GM12891 (cell line): Measurements from ENCODE around the gene PPP3R1.

ENCODE experiments used
- PAX5 ChIP-seq: IDR thresholded peaks from 2 replicates; pipeline ENCODE4 v1.6.1; 2011; ENCODE audit warnings: low read length, moderate library complexity, mild to moderate bottlenecking; ENCODE audit not compliant: insufficient read depth, severe bottlenecking
- POLR2A ChIP-seq: IDR thresholded peaks from 2 replicates; pipeline ENCODE4 v1.6.1; 2011; ENCODE audit warnings: low read depth, low read length, control low read depth
- POLR2AphosphoS5 ChIP-seq: IDR thresholded peaks from 2 replicates; pipeline ENCODE4 v1.6.1; 2011; ENCODE audit warnings: low read depth, low read length, control low read depth
- POU2F2 ChIP-seq: IDR thresholded peaks from 2 replicates; pipeline ENCODE4 v1.6.1; 2011; ENCODE audit warnings: low read depth, mild to moderate bottlenecking, control low read depth, low read length, moderate library complexity
- SPI1 ChIP-seq: IDR thresholded peaks from 2 replicates; pipeline ENCODE4 v1.6.1; 2011; ENCODE audit warnings: low read depth, low read length, control low read depth
- TAF1 ChIP-seq: IDR thresholded peaks from 2 replicates; pipeline ENCODE4 v1.6.1; 2011; ENCODE audit warnings: low read depth, low read length, control low read depth

DNA sequence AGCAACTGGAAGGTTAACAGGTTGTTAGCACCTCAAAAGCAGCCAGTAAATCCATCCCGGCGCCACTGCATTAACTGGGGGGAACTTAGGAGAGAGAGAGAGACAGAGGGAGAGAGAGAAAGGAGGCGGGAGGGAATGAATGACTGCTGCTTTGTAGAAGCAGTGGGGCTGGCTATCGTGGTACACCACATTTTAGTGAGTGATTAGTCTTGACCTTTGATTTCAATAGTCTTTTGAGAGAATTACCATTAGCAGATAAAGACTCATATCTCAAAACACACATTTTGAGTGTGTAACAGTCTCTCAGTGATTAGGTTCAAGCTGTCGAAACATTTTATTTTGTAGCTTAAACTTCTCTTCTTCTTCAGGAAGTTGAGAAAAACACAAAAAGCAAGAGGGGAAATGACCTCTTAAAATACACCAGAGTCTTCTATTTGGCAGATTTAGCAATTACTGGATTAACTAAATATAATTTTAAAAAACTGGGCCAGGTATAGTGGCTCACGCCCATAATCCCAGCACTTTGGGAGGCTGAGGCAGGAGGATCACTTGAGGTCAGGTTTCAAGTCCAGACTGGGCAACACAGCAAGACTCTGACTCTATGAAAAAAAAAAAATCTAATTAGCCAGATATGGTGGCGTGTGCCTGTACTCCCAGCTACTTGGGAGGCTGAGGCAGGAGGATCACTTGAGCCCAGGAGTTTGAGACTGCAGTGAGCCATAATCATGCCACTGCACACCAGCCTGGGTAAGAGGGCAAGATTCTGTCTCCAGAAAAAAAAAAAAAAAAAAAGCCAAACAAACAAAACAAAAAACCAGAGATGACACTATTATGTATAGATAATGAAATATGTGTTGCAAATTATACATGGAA is 116.6 kb downstream of the PPP3R1 start:
- TF ChIP-seq POLR2A = no peak
- TF ChIP-seq PAX5 = no peak
- TF ChIP-seq POLR2AphosphoS5 = no peak
- TF ChIP-seq POU2F2 = no peak
- no peak for TF ChIP-seq TAF1
- TF ChIP-seq SPI1 = no peak
